ENCODE data around the gene BIN1.
A peak's percentile ranks its signal among the peaks of the same experiment; 100 is the strongest.

BIN1 gene

DNA sequence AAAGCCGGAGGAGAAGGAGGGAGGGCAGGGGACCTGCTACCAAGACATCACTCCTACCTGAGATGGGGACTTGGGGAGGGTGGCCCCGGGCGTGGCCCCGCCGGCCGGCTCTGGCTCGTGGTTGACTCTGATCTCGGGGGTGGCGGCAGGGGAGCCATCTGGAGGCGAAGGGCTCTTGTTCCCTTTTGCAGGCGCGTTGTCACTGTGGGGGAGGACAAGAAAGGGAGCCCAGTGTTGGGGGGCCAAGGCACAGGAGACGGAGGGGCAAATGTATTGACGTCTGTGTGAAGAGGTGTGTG is 48.1 kb downstream of the BIN1 start:
- DNase-seq (ENCODE audit: low read depth in 1 of 2, low spot score in 1 of 2), result no peak

DNA sequence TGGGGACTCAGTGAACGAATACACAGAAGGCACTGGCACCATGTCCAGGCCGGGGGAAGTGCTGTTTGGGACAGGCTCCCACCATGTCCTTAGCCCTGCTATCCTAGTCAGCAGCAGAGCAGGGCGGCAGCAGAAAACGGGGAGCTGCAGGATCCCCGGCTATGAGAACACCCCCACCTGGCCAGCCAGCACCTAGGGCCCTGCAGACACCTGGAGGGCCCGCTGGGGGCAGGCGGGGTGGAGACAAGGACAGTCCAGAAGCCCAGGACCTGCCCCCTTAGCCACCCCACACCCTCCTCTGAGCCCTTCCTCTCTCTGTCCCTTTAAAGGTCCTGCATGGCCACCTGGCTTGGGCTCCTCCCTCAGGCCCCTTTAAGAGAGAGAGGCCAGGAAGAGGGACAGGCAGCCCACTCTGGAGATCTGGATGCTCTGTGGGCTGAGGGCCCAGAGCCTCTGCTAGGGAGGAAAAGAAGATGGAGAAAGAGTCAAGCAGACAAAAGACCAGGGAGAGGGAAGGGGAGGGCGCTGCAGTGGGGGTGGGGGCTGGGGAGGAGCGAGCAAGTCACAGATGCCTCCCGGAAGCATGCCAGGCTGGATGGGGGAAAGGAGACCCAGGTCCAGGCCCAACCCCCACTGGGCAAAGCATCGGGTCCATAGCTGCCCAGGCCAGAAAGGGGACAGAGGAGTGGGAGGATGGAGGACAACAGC is 48.6 kb downstream of the BIN1 start:
- no peak for DNase-seq (ENCODE audit: low read depth in 1 of 2, low spot score in 1 of 2)

DNA sequence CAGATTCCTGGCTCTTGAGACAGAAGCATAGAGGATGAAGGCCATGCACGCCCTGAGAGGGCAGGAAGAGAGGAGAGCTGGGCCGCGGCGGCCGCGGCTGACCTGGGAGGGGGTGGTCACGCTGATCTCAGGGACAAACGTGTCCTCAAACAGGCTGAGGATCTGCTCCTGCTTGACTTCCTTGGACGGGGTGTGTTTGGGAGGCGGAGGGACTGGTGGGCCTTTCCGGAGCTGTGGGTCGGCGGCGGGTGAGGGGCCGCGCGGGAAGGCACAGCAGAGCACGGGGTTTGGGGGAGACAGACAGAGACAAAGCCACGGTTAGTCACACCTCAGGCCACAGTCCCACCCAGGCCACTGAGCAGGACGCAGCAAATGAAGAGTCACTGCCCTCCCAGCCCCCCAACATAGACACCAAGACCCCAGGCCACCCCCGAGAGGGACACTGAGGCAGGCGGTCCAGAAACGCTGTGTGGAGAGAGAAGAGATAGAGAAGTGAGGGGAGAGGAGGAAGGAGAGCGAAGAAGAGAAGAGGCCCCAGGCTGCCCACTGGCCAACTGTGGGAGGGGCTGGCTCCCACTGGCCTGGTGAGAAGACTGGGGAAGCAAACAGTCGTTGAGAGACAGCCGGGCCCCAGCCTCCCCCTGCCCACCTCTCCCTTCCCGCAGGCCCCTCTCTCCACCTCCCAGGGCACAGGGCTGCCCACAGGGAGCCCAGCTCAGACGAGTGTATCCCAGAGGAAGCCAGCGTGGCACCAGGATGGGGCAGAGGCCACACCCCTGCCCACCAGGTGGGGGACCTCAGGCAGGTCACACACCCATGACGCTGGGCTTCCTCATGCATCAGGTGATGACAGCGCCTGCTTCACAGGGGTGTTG is 49.3 kb downstream of the BIN1 start:
- no peak for DNase-seq (ENCODE audit: low read depth in 1 of 2, low spot score in 1 of 2)

DNA sequence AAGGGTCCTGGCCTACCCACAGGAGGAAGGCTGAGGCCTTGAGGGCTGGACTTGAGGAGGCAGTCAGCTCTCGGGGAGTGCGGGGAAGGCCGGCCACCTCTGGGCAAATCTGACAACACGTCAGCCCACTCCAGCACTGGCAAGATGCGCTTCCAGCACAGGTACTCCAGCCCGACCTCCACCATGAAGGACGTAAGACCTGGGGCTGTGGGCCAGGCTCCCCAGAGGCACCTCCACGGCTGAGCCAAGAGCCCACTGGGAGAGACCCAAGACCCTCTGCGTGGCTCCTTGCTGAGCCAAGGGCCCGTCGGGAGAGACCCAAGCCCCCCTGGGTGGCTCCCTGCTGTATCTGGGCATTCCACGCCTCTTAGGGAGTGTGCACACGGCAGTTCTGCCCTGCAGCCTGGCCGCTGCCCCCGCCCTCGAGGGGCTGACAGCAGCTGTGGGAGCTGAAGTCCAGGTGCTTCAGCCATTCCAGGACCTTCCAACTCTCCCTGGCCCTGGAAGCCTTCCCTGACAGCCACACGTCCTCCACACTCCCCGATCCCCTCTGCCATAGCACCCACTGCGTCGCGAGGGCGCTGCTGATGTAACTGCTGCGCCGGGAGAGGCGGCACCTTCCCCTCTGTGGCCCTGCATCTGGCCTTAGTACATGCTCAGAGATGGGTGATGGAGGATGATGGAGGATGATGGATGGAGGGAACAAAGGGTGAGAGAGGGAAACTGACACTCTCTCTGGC is 50.2 kb downstream of the BIN1 start:
- no peak for DNase-seq (ENCODE audit: low read depth in 1 of 2, low spot score in 1 of 2)

DNA sequence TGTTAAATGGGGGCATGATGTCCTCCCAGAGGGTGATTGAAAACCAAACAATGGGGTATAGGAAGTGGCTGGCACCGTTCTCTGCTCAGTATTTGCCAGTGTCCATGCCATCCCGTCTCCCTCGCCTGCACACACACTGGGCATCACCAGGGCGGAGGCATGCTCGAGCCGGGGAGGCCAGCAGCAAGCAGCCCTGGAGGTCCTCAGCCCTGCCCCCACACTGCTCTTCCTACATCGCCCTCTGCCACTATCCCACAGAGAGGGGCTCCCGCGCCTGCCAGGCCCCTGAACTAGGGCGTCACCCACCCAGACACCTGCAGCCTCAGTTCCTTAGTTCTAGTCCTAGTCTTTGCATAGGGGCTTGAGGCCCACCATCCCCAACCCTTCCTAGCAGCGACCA is 50.9 kb downstream of the BIN1 start:
- DNase-seq (ENCODE audit: low read depth in 1 of 2, low spot score in 1 of 2), result no peak

DNA sequence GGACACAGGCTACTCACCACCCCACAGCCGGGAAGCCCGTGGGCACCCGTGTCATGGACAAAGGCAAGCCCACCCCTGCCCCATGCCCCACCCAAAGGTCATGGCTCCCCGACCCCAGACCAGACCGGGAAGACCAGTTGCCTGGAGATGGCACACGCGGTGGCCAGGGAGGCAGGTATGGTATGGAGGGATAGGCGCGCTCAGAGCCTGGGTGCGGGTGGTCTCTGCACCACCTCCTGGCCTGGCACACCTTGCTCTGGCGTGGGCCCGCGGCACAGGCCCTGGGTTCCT is 51.2 kb downstream of the BIN1 start:
- no peak for DNase-seq (ENCODE audit: low read depth in 1 of 2, low spot score in 1 of 2)

DNA sequence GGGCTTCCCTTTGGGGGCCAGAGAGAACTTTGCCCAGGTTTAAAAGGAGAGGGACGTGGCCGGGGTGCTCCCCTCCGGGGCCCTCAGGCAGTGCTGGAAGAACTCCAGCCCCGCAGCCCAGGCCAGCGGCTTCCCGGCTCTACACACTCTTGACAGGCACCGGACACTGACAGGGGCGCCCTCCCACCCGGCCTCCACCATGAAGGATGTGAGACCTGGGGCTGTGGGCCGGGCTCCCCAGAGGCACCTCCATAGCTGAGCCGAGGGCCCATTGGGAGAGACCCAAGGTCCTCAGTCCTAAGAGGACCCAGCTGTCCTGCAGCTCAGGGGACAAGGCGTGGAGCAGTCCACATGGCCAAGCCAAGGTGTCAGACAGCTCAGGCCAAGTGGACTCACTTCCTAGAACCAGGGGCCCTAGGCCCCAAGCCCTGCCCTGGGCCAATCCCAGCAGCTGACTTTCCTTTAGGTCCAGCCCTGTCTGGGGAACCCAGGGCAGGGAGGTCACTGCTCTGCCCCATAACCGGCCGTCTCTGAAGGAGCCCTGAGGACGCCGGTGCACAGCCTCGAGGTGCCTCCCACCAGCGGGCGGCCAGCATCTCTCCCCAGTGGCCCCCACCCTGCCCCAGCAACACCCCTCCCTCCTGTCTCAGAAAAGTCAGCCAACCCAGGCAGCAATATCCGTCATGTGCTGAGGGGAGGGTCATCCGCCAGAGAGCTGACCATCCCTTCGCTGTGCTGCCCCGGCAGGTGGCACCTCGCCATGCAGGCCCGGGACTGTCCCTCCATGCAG is 51.8 kb downstream of the BIN1 start:
- DNase-seq (ENCODE audit: low read depth in 1 of 2, low spot score in 1 of 2), result no peak

DNA sequence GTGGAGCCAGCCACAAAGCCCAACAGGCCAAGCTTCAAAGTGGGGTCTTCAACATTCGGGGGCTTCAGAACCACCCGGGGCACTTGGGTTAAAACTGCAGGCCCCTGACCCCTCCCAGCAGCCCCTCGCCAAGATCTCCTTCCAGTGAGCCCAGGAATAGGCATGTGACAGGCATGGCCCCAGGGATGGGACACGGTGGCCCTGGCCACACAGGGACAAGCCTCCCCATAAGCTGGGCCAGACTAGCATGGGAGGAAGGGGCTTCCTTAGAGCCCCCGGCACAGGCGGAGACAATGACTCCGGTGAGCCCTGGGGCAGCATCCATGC is 52.4 kb downstream of the BIN1 start:
- DNase-seq (ENCODE audit: low read depth in 1 of 2, low spot score in 1 of 2), result no peak

DNA sequence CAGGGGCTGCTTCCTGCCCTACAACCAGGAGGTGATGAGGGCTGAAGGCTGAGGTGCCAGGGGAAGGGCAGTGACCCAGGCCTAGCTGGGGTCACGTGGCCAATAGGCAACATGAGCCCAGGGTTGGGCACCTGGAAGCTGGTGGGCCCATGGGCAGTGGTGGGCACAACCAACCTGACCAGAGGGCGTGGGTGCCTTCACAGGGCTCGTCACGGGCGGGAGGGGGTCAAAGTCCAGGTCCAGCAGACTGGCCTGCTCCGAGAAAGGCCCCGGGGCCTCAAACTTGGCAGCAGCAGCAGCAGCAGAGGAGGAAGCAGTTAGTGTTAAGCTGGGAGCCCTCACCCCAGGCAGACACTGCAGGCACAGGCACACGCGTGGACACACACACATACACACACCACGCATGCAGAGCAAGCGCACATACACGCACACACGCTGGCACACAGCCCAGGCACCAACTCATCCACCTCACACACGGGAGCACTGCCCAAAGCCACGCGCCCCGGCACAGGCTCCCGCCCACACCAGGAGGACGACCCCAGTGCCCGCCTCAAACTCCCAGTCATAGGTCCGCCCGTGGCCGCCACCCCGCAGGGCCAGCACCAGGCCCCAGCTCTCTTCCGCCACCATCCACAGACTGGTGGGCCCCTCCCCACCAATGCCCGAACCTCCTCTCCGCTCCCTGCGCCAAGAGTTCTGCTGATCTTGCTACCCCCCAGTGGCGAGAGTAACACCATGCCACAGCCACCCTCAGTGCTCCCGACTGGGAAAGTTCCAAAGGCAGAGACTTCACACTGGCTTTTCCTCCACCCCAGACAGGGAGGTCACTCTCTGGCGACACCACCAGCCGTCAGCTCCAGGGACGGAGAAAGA is 53.0 kb downstream of the BIN1 start:
- no peak for DNase-seq (ENCODE audit: low read depth in 1 of 2, low spot score in 1 of 2)

DNA sequence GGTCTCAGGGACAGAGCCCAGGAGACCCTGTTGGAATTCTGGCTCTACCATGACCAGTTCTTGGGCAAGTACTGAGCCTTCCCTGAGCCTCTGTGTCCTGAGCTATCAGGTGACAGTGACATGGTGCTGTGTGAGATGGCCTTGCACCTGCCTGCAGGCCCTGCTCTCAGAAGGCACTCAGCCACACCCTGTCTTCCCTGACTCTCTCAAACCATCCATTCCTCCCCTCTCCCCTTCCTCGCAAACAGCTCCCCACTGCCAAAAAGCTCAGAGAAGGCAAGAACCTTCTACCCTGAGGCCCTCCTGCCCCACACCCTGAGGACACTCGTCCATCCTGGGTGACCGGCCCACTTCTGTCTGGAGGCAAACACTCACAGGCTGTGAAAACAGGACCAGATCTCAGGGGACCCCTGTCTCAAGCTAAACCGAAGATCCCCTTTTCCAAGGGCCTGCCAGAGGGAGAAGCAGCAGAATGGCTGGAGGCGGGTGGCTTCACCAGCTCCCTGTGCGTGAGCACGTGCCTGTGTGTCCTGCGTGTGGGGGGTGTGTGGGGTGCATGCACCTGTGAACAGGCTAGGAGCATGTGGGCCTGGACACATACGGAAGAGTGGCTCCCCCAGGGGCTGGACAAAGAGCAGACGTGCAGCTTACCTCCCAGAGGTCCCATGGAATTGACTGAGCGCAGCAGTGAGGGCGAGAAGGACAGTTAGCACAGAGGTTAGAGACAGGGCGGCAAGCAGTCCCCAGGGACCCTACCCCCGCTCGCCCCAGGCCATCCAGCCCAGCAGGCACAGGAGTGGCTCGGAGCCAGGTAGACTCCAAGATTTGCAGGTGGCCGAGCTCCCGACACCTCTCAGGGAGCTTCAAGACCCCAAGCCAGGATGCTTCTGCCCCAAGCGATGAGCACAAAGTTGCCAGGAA is 53.9 kb downstream of the BIN1 start:
- DNase-seq (ENCODE audit: low read depth in 1 of 2, low spot score in 1 of 2), result no peak

DNA sequence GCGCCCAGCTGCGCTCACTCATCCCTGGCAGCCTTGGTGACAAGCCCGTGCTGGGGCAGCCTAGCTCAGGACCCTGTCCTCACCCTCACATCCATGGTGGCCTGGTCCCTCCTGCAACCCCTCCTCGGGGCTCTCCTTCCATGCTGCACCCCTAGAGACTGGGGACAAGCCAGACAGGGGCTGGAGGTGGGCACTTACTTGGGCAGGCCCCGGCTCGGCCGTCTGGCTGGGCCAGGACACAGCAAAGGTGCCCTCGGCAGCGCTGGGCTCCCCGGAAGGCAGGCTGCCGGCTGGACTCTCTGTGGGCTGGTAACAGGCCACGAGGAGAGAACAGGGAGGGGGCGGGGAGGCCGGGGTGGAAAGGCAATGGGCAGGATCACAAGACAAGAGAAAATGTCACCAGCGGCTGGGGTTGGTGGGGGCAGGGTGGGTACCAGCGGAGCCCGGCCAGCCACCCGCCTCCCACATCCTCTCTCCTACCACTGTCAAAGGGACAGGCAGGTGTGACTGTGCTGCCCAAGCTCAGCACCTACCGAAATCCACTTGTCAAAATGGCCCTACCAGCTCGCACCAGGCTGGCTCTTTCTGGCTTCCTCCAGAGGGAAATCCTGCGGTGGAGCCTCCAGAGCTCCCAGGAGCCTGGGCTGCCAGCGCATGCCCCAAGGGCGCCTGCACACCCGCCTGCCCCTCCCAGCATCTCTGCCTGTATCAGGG is 54.7 kb downstream of the BIN1 start:
- no peak for DNase-seq (ENCODE audit: low read depth in 1 of 2, low spot score in 1 of 2)

DNA sequence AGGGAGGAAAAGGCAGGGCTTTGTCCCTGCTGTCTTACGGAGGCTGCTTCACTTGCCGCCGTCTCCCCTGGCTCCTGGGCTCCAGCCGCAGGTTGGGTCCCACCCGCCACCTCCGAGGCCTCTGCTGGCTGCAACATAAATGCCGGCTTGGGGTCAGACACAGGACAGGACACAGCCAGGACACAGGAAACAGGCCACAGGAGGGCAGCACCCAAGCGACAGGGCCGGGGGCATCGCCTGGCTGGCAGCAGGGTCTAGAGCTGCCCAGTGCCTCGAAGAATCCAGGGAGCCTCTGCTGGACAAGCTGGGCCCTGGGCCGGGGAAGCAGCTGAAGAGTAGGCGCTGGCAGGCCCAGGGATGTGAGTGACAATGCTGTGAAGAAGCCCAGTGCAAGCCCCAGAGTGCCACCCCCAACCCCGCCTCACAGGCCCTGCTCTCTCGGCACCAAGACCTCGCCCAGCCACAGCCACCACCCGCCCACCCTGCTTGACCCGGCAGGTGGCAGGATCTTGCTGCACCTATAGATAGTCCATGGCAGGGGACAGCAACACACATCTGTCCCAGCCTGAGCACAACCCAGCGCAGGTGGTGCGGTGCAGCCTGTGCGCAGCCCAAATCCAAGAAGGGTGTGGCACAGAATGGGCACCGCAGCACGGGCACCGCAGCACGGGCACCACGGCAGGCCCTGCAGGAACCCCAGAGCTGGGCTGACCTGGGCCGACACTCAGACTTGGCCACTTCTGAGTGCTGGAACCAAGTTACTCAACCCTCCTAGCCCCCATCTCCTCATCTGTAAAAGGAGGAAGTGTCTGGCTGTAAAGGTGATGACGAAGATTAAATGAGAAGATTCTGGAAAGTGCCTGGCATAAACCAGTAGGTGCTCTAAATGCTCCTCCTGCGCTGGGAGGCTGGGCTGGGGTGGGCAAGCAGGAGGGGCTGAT is 55.6 kb downstream of the BIN1 start:
- DNase-seq (ENCODE audit: low read depth in 1 of 2, low spot score in 1 of 2), result peak in 1 of 2 donors; percentile 0

DNA sequence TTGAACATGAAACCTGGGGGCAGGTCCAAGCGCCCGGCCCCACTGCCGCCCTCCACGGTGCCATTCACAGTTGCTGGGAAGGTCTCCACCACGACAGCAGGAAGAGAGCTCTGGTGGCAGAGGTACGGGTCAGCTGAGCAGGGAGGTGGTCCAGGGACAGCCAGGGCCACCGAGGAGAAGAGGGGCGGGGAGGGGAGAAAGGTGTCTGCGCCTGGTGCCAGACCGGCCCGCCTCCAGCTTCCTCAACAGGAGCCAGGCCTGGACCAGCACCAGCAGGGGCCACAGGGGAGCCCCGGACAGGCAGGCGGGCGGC is 56.2 kb downstream of the BIN1 start:
- peak in 1 of 2 donors; percentile 0 for DNase-seq (ENCODE audit: low read depth in 1 of 2, low spot score in 1 of 2)

DNA sequence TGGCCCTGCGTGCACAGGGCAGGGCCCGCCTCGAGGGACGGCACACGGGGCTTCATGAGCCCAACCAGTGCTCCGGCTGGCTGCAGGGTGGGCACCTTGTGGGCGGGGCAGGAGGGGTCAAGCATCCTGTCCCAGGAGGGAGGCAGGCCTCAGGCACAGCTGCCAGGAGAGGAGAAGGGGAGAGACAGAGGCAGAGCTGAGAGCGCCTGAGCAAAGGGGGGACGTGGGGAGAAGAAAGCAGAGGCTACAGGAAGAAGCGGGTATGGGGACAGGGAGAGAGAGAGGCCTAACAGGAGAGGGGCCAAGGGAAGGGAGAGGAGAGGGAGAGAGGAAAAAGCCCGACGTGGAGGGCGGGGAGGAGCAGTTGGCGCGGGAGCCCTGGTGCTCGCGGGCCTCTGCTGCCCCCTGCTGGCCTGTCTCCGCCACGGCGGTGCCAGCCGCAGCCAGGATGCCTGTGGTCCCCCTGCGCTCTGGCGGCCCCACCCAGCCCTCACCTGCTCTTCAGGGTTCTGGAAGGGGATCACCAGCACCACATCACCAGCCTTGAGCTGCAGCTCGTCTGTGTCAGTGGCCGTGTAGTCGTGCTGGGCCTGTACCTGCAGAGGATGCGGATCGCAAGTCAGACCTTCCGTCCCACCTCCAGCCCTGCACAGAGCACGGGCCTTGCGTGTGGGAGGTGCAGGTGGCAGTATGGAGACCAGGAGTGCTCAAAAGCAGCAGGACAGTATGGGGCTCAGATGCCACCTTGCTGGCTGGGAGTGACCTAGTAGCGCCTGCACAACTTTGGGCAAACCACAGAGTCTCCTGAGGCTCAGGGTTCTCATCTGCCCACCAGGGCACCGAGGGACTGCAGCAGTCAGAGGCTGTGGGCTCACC is 56.8 kb downstream of the BIN1 start:
- peak; percentile 36 to 41 for DNase-seq (ENCODE audit: low read depth in 1 of 2, low spot score in 1 of 2)

DNA sequence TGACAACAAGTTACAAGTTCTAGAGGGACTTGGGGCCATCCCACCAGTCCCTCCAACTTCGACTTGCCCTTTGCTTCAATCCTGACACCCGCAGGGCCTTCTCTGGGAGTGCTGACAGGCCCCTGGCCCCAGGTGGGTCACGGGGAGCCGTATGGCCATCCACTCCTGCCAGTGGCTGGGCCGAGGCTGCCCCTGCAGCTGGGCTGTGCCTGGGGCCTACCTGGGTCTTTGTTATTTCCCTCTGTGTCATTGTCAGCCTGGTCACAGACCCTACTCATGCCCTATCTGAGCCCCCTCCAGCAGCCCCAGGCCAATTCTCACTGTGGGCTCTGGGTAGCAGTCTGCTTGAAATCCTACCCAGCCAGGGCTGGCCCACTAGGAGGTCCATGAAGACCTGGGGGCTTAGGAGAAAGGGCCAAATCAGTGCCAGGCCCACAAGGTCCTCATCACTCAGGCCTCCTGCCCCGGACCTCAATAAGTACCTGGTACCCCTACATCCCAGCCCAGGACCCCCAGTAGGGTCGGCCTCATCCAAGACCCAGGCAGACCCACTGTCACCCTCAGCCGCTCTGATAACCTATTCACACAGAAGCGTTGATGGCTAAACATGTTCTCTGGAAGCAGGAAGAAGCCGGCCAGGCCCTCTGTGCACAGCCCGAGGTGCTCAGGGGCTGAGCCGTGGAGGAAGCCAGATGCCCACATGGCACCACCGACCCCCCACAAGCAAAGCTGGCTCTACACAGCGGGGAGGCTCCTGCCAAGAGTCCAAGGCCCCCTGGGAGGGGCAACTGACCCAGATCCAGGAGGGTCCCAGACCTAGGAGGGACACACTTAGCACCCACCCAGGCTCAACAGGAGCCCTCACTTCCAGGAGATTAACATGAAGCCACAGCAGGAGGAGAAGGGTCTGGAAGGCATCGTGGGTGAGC is 57.7 kb downstream of the BIN1 start:
- DNase-seq (ENCODE audit: low read depth in 1 of 2, low spot score in 1 of 2), result peak in 1 of 2 donors; percentile 3

DNA sequence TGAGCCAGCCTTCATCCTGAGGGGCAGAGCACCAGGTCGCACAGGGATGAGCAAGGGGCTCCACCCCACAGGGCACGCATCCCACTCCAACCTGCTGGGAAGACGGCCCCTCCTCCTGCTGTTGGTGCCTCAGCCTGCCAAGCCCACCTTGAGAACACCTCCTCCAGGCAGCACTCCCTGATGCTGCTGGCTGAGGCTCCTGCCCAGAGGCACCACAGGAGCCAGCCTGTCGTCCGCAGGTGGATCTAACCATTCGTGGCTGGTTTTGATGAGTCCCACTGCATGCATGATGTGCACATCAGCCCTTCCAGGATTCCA is 58.4 kb downstream of the BIN1 start:
- peak in 1 of 2 donors; percentile 0 for DNase-seq (ENCODE audit: low read depth in 1 of 2, low spot score in 1 of 2)
